Glomerular visceral epithelial cell (primary cell): ENCODE results near the gene KCNB1.
"Not testable (repeated sequence)": the region's sequence is repeated elsewhere in the genome, so short reads cannot be mapped to it uniquely, and the experiment has no call there.

ENCODE experiments used
- DNase-seq: peaks from one replicate; pipeline ENCODE4 v3.0.0-alpha.2; 2016; ENCODE audit errors: extremely low spot score

Gene KCNB1

DNA sequence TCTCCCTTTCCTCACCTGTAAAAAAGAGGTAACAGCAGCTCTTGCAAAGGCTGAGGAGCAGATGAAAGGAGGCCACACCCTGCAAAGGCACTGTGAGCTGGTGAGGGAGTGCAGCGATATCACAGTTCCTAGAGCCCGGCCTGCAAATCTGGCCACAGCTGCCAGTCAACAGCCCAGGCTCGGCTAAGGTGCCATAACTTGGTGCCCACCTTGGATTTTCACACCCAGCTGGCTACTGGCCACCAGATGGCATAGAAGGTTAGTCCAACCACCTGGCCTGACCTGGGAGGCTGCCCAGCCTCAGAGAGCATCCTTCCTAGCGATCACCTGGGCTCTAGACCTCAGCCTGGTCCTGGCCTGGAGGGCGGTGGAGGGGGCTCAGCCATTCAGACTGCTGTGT lies 46.8 kb downstream of the KCNB1 start:
- DNase-seq = no peak

DNA sequence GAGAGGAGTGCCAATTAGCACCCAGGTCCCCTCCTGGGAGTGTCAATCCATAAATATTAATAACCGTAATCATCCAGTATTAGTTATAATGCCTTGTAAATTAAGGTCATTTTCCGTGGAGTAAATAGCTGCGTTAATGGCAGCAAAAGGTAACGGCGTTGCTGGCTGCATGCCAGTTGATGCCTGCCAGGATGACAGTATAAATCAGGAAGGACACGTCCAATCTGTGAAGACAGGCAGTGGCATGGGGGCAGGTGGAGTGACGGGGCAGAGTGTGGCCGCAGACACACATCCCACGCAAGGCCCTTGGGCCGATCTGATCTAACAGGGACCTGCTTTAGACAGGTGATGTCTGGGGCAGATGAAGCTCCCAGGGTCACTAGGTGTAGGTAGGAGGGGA lies 49.1 kb downstream of the KCNB1 start:
- DNase-seq = no peak

DNA sequence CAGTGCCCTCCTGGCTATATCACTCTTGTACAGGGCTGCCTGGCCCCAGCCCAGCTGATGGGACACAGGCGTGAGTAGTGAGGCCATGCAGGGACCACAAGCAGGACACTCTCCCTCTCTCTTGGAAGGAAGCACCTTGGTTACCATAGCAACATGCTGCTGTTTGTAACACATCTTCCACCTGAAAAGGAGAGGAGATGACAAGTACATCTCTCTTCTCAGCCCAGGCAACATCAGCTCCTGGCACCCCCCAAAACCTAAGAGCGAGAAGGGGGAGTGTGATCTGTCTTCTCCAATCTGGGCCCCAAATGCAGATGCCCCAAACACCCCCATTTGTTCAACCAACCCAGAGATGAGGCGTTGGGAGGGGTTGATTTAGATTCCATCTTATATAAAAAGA lies 49.9 kb downstream of the KCNB1 start:
- no peak for DNase-seq

DNA sequence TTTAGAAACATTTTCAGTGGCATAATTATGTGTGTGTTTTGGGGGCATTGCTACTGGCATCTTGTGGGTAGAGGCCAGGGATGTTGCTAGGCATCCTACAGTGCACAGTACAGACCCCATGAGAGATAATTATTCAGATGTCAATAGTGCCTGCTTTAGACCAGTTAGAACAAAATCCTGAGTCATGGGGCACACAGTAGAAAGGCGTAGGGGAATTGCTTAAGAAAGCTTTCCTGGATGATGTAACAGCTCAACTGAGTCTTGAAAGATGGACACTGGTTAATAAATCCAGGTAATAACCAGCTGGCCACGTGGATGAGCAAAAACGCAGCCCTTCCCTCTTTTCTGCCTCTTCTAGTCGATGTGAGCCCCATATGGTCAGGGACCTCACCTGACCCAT lies 51.1 kb downstream of the KCNB1 start:
- no peak for DNase-seq

DNA sequence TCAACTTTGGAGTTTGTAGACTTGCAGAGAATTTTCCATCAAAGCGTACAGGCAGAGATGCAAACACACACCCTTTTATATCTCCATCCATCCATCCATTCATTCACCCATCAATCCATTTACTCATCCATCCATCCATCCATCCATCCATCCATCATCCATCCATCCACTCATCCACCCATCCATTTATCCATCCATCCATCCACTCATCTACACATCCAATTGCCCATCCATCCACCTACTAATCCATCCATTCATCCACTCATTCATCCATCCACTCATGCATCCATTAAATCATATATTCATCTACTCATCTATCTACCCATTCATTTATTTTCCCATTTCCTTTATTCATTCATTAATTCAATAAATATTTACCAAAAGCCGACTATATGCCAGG lies 52.1 kb downstream of the KCNB1 start:
- no peak for DNase-seq

DNA sequence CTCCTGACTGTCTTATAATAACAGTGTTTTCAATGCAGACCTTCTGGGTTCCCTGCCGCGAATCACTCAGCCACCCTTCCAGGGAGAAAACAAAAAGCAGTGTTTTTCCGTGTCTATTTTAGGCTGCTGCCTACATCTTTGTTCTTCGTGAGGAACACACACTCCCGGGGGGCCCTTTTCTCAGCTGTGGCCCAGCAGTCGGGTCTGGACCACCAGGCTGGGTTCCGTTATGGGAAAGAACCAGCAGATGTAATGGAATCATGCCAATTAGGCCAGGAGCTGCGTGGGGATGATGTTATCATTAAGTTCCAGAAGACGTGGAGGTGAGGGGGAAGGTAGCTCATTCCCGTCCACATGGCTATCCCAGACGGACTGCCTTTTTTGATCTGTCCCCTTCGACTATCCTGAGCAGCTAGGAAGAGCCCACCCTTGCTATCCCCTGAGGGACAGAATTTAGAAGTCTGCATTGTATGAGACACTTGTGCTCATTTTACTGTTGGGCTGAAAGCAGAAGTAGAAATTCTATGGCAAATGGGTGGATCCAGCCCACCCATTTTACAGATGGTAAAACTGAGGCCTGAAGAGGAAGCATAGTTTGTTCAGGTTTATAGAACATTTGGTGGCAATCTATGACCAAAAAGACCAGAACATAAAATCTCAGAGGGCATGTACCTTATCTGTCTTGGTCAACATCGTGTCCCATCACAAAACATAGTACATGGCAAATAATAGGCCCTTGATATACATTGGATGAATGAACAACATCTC lies 54.5 kb downstream of the KCNB1 start:
- DNase-seq = no peak

DNA sequence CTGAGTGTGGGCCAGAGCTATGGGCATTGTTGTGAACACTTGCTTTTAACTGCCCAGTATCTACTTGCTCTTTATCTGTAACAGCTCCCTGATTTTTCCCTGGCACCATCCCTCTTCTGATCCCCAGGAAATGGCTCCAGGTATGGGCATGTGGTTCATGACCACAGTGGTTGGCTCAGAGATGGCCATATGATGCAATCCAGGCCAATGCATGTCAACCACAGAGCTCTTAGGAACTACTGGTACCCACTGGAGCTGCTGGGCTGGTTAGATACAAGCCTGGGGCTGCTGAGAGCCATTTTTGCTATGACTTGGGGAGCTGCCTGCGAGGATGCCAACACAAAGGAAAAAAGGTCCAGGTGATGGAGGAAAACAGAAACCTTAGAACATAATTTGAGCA lies 55.6 kb downstream of the KCNB1 start:
- no peak for DNase-seq

DNA sequence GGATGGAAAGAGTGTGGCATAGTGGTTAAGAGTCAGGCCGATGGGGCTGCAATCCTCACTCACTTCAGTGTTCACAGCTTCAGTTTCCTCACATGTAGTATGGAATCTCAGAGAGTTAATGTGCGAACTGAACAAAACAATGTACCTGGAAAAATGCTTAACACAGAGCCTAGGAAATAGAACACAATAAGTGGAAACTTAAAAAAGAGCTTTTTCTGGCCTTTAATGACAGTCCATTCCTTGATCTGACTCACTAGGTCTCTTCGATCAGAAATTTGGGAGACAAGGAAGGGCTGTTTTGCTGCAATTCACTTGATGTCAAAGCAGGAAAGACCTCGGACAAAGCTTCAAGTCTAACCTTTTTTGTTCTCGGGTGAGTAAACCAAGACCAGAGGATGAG lies 56.1 kb downstream of the KCNB1 start:
- no peak for DNase-seq

DNA sequence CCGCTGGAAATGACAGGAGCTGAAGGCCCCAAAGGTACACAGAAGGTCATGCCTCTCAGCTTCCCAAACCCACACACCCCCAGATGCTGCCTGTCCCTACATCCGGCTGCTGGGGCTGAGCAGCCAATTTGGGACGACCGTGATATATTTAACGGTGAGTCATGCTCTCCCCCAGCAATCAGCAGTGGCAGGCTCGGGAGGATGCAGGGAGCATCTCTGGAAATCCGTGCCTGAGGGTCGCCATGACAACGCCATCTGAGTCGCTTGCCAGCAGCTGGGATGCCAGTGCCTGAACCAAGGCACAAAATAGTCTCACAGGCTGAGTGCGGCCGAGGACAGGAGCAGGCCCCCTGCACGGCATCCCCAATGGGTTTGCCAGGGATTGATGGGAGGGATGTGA lies 57.9 kb downstream of the KCNB1 start:
- peak; percentile 31 for DNase-seq

DNA sequence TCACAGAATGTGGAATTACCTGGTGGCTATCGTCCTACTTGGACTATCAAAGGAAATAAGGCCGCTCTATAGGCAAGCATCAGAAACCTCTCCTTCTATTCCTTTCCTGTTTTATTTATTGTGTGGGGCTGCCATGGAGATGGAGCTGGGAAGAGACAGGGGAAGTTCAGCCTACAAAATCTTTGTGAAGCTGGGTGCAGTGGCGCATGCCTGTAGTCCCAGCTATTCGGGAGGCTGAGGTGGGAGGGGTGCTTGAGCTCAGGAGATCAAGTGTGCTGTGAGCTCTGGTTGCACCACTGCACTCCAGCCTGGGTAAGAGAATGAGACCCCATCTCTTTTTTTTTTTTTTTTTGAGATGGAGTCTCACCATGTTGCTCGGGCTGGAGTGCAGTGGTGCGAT lies 60.3 kb downstream of the KCNB1 start:
- no peak for DNase-seq

DNA sequence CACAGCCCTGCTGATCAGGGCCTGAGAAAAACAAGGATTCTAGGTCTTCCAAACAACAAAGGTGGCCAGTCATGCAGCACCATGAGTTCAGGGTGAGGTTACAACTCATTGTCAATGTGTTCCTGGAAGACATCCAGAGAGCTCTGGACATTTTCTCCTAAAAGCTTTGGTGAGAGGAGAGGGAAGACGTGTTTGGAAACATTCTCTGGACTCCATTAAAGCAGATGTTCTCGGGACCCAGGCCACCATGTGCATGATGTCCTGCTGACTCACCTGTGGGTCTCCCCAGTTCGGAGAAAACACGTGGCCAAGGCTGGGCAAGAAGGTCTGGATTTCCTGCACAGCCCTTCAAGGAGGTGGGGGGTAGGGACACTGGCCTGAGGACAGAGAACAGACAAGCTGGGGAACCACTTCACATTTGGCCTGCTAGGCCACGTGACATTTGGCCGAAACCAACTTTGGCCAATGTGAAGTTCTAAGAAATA lies 61.6 kb downstream of the KCNB1 start:
- DNase-seq = no peak

DNA sequence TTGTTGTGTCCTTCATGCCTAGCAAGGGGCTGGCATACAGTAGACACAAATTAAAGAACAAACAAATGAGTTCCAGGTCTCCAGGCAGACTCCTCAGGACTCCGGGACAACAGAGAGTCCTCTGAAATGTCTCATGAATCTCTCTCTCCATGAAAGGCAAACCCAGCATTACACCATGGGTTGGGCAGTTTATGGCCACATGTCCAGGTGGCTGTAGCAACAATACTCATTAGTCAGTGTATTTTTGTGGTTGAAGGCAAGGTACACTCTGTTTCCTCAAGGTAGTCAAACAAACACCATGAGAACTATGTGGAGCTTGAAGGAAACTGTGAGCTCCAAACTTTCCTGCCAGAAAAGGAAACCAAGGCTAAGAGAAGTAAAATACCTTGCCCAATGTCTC lies 62.2 kb downstream of the KCNB1 start:
- no peak for DNase-seq

DNA sequence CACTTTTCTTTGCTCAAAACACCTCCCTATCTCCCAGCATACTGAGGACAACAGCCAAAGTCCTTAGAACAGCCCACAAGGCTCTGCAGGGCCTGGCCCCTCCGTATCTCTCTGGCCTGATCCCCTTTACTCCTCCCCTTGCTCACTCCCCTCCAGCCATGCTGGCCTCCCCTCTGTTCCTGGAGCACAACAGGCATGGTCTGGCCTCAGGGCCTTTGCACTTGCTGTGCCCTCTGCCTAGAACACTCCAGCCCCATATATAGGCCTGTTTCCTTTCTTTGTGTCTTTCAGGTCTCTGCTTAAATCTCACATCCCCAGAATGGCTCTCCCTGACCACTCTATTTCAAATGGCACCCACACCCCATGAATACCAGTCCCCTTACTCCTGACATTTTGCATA lies 62.7 kb downstream of the KCNB1 start:
- no peak for DNase-seq

DNA sequence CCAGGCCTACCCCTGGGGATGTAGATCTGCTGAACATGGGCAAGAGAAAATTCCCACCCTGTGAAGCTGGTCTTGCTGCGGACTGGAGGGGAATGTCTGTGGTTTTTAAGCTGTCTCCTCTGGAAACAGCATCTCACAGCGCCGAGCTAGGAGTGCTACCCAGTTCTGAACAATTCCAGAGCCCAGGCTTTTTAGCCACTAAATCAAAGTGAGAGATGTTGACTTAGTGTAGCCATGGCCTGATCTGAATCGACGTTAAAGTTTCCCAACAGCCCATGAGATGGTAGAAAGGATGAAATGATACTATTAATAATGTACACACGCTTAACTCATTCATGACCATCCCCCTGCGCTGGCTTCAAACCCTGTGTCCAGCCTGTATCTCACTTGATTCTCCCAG lies 63.7 kb downstream of the KCNB1 start:
- DNase-seq = no peak

DNA sequence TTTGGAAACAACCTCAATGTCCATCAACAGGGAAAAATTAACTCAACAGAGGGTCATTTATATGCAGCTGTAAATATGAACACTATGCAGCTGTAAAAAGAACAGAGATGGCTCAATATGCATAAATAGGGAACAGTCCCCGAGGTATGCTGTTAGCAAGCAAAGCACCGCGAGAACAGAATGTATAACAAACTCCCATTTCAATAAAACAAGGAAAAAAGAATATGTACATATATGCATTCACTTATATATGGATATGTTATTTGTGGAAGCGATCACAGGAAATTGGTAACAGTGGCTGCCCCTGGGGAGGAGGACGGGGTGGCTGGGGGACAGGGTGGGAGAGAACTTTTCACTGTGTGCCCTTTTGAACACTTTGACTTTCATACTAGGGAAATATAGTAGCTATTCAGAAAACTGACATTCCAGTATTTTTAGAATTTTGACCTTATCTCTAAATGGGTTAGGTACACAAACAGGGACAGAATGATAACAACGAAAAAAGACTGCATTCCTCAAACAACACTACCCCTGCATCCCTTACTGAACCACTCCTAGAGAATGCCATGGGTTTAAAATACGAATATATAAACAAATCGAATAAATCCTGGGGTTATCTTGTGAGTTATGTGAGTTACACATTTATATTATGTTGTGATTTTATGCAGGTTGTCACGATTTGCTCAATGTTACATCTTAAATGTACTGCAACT lies 64.5 kb downstream of the KCNB1 start:
- no peak for DNase-seq

DNA sequence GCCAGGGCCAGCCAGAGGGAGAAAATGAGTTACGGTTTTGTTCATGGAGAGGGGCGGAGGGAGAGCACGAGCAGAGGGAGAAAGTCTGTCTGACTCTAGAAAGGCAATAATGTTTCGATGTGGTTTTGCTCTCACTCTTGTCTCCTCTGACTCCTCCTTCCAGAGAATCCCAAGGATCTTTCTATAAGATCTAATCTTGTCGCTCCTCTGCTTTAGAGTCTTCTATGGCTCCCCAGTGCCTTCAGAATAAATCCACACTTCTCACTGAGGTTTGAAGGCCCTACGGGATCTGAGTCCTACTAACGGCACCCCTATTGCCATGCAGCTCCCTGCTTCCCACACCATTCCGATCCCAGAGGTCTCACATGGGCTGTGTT lies 66.8 kb downstream of the KCNB1 start:
- no peak for DNase-seq

DNA sequence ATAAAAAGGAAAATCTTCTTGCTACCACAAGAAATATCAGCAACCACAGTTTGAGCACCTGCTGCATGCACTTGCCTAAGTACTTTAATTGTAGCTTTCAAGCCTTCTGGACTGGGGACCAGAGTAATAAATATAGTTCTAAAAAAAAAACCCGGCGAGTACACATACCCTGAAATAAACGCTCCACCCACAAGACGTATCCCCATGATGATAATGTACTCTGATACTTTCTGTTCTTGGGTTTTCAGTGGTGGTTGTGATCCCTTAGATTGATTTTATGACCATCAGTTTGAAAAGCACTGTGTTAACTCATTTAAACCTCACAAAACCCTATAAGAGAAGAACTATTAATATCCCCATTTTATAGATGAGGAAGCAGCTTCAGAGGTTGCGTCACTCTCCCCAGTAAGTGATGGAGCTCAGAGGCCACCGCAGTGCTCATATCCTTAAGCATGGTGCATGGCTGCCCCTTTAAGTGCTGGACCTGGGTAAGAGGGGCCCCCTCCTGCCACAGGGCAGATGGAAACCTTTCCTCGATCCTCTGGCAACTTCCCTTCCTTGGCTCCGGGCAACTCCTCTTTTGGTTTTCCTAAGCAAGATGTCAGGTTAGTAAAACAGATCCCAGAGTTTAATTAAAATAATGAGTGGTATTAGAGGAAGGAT lies 67.3 kb downstream of the KCNB1 start:
- no peak for DNase-seq

DNA sequence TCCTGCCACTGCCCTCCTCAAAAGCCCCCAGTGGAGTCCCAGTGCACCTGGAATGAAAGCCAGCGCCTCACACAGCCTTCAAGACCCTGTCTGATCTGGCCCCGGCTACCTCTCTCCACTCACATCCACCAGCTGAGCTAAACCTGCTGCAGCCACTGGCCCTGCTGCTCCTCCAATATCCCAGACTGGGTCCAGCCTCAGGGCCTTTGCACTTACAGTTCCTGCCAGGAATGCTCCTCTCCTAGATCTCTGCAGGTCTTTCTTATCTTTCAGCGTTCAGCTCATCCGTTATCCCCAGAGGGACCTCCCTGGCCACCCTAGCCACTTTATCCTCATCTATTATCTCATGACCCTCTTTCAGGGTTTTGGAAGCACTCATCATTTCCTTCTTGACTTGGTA lies 68.8 kb downstream of the KCNB1 start:
- no peak for DNase-seq

DNA sequence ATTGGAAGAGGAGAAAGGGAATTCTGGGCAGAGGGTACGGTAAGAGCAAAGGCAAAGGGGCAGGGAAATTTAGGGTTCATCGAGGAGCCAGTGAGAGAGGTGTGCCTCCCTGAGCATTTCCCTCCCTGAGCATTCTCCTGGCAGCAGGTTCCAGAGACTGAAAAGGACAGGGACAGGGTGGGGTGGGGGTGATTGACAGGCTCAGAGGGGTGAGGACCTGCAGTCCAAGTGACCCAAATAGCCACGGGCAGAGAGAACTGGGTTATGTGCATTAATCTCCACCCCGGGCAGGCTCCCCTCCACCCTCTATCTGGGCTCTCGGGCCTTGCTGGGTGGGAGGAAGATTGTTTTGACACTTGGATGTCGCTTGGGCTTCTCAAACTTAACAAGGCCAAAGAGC lies 69.5 kb downstream of the KCNB1 start:
- no peak for DNase-seq

DNA sequence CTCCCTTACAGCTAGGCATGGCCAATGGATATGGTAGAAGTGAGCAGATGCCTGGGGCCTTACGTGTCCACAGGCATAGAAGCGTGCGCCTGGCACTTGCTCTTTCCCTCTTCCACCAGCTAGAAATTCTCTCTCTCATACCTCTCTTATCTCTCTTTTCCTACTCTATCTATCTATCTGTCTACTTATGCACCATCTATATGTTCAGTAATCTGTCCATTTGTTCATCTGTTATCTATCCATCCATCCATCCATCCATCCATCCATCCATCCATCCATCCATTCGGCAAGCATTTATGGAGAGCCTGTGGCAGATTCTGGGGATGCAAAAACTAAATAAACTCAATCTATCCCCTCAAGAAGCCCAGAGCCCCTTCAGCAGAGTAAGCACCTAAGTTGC lies 70.2 kb downstream of the KCNB1 start:
- DNase-seq = no peak

DNA sequence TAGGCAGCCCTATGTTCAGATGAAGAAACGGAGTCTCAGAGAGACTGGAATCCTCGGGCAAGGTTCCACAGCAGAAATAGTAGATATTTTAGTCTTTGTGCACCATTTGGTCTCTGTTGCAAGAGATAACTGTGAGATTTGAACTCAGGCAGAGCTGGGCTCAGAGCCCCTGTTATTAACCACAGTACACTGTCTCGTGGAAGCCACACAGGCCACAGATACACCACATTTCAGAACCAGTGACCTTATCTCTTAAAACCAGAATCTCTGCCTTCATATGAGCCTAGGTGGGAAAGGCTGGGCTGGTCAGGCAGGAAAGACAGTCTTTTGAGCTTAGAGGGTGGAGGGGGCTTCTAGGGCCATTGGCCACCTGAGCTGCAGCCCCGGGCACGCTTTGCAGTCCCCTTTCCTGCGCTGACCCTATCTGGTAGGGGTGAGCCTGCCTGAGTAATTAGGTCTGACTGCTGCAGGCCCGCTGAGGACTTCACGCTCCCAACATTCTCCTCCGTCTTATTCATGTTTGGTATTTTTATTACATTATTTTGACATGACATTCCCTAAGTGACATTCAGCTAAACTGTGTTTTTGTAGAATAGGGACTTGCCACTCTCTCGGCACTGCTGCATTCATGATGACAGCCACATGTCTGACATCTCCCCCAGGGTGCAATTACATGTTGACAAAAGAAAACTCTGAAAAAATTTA lies 71.1 kb downstream of the KCNB1 start:
- DNase-seq = no peak

DNA sequence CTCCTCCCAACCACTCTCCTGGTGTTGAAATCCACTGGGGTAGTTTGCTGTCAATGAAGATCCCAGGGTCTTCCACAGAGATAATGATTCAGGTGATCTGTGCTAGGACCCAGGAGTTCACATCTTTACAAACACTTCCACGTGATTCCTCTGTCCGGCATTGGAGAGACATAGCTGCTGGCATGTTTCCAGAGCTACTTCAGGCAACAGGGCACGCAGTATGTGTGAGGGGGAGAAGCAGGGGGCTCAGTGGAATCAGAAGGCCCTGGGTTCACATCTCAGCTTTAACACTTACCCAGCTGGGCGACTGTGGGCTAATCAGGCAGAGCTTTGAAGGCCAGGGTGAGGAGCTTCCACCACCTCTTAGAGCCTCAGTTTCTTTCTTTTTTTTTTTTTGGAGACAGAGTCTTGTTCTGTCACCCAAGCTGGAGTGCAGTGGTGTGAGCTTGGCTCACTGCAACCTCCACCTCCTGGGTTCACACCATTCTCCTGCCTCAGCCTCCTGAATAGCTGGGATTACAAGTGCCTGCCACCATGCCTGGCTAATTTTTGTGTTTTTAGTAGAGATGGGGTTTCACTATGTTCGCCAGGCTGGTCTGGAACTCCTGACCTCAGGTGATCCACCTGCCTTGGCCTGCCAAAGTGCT lies 72.4 kb downstream of the KCNB1 start:
- not testable (repeated sequence) for DNase-seq
